ENCODE measurements around the gene SHFL. TPM values are rescaled to one million over a fixed set of nuclear protein-coding genes. Genes with fewer than 3 reads are reported as not detected.

SHFL gene
- 24.1 and 33.3 TPM in 2 replicates for total RNA-seq

DNA sequence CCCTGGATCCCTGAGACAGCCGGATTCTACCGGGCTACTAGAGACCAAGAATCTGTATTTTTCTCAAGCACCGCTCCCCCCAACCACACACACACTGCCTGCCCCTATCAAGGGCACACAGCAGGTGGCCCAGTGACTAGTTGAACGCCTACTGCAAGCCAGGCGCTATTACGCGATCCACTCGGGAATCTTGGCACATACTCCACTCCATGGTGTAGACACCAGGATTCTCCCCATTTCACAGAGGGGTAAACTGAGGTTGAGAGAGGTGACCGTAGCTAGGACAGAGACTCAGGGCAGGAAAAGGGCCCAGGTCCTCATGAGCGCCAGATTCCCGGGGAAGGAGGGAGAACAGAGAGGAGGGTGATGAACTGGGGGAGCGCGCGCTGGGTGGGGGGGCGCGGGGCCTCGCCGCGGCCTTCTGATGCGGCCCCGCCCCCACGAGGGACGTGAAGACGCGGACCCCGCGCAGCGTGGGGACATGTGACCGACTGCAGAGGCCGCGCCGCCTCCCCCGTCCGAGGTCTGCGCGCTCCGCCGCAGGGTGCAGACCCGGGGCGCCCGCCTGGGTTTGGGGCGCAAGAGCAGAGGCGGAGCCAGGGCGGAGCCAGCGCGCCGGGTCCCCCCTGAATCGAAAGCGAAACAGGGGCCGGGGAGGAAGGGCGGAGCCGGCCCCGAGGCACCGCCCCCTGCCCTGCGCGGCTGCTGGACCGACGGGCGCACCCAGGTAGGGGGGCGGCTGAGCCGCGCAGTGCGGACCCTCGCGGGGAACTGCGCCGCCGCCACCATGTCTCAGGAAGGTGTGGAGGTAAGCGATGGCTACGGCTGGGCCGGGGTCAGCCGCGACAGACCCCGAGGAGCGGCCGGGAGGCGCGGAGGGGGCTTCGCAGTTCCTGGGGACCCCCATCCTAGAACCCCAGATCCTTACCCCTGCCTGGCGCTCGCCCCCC, at the start of gene SHFL:
Gene SHFL, plus strand, starts transcription at position 677 of the 950 bp plus-strand sequence. Its CDS starts 111 bp downstream, at position 788.

DNA sequence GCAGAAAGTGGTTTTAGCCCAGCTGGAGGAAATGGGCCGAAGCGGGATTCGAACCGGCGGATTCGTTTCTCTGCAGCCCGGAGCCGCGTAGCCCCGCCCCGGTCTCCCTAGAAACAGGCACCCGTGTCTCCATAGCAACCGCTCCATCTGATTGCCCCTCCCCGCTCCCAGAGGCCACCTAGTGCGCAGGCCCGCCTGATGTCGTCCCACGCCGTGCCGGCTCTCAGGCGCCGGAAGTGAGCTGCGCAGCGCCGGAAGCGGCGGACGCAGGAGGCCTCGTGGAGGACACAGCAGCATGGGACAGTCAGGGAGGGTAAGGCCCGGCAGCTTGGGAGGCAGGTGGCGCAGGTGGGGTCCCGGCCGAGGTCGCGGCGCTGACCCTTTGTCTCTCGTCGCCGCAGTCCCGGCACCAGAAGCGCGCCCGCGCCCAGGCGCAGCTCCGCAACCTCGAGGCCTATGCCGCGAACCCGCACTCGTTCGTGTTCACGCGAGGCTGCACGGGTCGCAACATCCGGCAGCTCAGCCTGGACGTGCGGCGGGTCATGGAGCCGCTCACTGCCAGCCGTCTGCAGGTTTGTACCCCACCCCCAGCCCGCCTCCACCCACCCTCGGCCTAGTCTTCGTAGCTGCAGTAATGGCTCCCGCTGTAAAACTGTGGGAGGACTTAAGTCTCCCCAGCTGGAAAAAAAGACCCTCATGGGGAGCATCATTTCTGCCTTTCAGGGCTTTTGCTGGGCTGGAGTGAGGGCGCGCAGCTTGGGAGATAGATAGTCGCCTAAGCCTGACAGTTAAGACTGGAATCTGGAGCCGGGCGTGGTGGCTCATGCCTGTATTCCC, 20.2 kb downstream of the SHFL start, which contains the start of gene PPAN:
Gene PPAN, plus strand, starts transcription at position 263 of the 837 bp plus-strand sequence. Its CDS starts 33 bp downstream, at position 296.

DNA sequence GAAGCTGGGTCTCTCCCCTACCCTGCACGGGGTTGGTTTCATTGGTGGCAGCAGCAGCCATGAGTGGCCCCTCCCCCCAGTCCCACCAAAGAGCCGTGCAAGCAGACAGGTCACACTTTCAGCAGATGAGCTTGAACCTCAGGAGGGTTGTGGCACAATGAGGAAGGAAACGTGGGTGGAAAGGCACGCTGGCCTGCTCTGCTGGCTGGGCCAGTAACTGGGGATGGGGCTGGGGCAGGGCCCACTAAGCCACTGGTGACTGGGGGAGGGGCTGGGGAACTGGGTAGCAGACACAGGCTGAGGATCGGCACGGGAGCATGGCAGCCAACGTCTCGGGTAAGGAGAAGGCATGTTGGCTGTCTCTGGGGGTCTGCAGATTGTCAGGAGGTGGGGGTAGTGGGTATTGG, 25.3 kb downstream of the SHFL start, which contains the start of gene P2RY11:
Gene P2RY11, plus strand, starts transcription at position 289 of the 407 bp plus-strand sequence. Its CDS starts 29 bp downstream, at position 318.

Other genes starting within 250 kb of the SHFL start
- 14.7 and 18.8 TPM in 2 replicates for gene OLFM2, start 149.8 kb upstream of the SHFL start, total RNA-seq
- gene COL5A3, start 75.8 kb upstream of the SHFL start, total RNA-seq = 52.1 and 58.2 TPM in 2 replicates
- gene RDH8, start 72.8 kb upstream of the SHFL start, total RNA-seq = not detected in 2 replicates
- 0.10 TPM in 1 of 2 replicates, not detected in the other for gene ANGPTL6, start 16.4 kb downstream of the SHFL start, total RNA-seq
- gene PPAN, start 20.0 kb downstream of the SHFL start, total RNA-seq = 32.3 and 32.5 TPM in 2 replicates
- gene P2RY11, start 25.4 kb downstream of the SHFL start, total RNA-seq = 5.3 and 6.8 TPM in 2 replicates
- gene EIF3G, start 33.6 kb downstream of the SHFL start, total RNA-seq = 279 and 285 TPM in 2 replicates
- 32.2 and 32.6 TPM in 2 replicates for gene DNMT1, start 108.6 kb downstream of the SHFL start, total RNA-seq
- 26.8 and 33.8 TPM in 2 replicates for gene S1PR2, start 145.0 kb downstream of the SHFL start, total RNA-seq
- gene MRPL4, start 165.9 kb downstream of the SHFL start, total RNA-seq = 58.3 and 72.3 TPM in 2 replicates
- 12.8 and 17.7 TPM in 2 replicates for gene ICAM1, start 184.8 kb downstream of the SHFL start, total RNA-seq
- 0.10 and 0.50 TPM in 2 replicates for gene ICAM4, start 200.6 kb downstream of the SHFL start, total RNA-seq
- gene ICAM5, start 203.6 kb downstream of the SHFL start, total RNA-seq = 0.56 and 1.3 TPM in 2 replicates
- gene ZGLP1, start 223.5 kb downstream of the SHFL start, total RNA-seq = 0.25 and 3.2 TPM in 2 replicates
- gene FDX2, start 229.7 kb downstream of the SHFL start, total RNA-seq = 16.5 and 19.4 TPM in 2 replicates
- 31.8 and 49.8 TPM in 2 replicates for gene RAVER1, start 247.2 kb downstream of the SHFL start, total RNA-seq

Data from cardiac ventricle fibroblast (primary cell).